ENCODE results near the gene BBOX1.
"Not testable (repeated sequence)": the region's sequence is repeated elsewhere in the genome, so short reads cannot be mapped to it uniquely, and the experiment has no call there.

The BBOX1 gene

DNA sequence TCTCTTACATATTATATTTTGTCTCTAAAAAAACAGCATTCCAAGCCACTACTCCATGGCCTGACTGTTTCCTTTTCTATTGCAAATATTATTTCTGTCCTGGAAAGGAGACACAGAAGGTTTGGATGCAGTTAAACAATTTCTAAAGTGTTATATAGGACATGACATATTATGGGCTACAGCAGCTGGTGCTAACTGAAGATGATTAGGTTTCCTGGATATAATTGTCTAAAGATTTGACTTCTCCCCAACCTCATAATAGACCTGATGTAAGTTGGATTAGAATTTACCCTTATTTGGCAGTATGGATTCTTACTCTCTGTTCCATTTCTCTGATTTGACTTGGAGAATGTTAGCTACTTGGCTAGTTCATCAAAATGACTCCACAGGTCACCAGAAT is 90.2 kb downstream of the BBOX1 start:
- DNase-seq = no peak

DNA sequence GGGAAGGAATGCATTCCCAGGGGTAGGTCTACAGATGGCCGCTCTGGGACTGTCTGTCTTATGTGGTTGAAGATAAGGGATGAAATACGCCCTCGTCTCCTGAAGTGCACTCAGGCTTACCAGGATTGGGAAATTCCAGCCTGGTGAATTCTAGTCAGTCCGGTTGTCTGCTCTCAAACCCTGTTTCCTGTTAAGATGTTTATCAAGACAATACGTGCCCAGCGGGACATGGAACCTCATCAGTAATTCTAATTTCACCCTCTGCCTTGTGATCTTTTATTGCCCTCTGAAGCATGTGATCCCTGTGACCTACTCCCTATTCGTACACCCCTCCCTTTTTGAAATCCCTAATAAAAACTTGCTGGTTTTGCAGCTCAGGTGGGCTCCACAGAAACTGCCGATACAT is 95.3 kb downstream of the BBOX1 start:
- DNase-seq = not testable (repeated sequence)

- no peak for DNase-seq
These were observed 98.1 kb downstream of the BBOX1 start for GRCh38 chr11:27138716-27139115.

DNA sequence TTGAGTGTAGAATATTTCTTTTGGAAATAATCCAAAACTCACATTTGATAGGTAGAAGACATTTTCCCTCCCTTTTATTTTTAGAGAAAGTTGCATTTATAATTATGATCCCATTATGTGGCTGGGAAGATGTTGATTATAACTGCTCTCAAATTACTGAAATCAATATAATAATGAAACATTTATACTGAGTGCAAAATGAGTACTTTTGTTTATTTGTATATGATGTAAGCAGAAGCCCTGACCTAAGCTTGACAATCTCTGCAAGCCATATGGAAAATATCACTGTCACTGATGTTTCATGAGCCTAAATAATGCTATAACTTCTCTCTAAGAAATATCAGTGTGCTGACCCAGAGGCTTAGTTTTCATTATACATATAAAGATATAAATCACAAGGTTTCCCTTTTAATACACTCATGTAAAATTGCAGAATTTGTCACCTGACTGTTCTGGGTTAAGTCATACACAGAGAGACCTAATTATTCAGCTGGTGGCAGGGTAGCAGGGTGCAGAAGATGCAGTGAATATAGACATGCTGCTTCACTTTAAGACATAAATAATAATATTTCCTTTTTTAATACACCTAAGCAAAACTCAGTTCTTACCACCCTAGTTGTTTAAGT is 99.2 kb downstream of the BBOX1 start:
- no peak for DNase-seq

DNA sequence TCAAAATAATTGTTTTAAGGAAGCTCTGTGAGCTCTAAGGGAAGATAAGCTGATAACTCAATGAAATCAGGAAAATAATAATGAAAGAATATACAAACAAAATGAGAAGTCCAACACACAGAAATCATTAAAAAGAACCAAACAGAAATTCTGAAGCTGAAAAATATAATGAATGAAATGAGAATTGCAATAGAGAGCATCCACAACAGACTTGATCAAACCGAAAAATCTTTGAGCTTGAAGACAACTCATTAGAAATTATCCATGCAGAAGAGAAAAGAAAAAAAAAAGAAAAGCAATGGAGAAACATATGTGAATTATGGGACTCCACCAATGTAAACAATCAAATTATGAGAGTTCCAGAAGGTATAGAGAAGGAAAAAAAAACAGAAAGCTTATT is 101.0 kb downstream of the BBOX1 start:
- DNase-seq = no peak

DNA sequence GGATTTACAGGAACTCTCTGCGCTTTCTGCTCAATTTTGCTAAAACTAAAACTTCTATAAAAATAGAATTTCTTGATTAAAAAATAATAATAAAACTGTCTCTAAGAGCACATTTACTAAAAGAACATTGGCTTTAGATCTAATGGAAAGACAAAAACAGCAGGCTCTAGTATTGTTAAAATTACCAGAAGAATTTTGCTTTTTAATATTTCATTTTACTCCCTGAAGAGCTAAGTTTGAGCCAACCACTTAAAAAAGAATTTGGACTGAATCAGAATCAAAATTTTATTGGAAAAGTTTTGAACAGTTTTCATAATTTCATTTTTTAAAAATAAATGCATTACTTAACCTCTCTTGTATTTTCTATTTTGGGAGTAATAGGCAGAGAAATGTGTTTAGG is 107.3 kb downstream of the BBOX1 start:
- DNase-seq = no peak

DNA sequence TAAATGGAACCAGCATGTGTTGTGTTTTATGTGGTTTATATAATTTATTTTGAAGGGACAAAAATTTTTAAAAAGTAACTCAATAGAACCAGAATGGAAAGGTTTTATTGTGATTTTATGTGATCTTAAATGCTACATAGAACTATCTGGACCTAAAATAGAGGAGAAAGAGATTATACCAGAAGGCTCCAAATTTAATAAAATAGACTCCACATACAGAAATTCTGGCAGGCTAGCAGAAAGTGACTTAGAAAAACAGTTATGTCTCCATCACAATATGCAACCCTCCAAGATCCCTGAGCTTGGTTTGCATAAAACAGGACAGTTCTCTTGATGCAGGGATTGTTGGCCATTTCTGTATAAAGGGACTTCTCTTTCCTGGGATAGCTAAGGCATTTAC is 107.9 kb downstream of the BBOX1 start:
- no peak for DNase-seq

DNA sequence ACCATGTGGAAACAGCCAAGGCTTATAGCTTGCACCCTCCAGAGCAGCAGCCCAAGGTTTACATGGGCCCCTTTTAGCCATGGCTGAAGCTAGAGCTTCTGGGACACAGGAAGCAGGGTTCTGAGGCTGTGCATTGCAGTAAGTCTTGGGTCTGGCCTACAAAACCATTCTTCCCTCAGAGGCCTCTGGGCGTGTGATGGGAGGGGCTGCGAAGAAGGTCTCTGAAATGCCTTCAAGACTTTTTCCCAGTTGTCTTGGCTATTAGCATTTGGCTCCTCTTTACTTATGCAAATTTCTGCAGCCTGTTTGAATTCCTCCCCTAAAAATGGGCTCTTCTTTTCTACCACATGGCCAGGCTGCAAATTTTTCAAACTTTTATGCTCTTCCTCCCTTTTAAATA is 109.5 kb downstream of the BBOX1 start:
- DNase-seq = no peak

GRCh38 chr11:27153136-27153535 is 112.5 kb downstream of the BBOX1 start:
- no peak for DNase-seq

GRCh38 chr11:27158456-27159334 is 118.1 kb downstream of the BBOX1 start:
- DNase-seq = no peak

GRCh38 chr11:27159335-27159679 is 118.7 kb downstream of the BBOX1 start:
- no peak for DNase-seq

DNA sequence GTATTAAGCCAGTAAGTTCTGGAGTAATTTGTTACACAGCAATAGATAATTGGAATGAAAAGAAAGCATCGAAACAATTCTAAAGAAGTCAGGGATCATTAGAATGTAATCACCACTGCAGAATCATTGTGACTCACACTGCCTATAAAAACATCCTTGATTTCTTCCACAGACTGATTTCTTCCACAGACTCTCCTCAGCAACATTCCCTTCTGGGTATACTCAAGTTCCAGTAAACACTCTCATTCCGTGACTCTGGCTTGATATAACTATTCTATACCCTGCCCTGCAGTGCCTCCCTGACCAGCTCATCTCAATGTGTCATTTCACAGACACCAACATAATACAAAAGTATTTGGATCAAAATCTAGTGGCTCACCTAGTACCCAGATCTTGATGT is 120.5 kb downstream of the BBOX1 start:
- DNase-seq = no peak

DNA sequence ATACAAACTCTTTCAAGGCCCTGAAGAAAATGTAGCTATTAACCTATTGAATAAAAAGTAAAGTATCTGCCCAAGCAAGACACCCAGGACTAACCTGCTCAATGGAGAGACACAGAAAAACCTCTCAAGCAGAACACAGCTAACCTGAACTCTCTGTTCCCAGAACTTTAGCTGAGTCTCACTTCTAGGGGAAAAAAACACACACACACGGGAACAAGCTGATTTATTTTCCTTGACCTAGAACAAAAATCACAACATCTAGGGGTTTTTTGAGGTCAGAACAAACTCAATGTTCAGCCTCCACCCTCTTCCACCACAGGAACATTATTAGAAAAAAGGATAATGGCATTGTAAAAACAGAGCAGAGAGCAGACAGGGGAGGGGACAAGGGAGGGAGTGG is 121.6 kb downstream of the BBOX1 start:
- DNase-seq = no peak

DNA sequence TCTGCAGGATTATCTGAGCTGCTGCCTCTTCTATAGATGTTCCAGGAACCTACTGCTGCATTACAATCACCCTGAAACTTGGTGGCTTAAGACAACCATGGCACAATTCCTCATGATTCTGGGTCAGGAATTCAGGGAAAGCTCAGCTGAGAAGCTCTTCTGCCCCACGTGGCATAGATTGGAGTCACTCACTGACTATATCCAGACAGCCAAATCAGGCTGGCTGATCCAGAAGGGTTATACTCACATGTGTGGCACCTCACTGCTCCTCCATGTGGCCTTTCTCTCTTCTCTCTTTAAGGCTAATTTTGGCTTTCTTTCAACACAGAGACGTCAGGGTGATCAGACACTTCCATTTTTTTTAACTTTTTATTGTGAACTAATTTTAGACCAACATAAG is 125.5 kb downstream of the BBOX1 start:
- DNase-seq = no peak

DNA sequence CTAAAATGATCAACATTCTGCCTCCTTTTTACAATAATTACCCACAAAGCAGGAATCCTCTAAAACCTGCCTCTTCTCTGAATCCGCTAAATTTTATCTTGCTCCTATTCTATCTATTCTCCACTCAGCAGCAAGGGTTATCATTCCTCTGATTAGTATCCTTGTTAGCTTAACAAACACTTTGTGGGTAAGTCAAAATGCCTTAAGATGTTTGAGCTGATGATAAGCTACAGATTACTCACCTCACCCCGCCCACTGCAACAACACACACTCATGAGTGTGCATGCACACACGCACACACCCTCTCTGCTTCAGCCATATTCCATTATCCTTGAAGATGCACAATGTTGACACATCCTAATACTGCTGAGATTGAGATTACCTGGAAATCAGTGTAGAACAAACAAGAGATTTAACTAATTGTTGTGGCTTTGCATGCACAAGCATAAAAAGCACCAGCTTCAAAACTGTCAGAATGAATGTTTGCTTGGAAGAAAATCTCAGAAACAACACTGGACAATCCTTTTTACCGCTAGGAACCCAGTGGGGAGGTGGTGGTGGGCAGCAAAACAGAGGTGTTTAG is 130.9 kb downstream of the BBOX1 start:
- no peak for DNase-seq

GRCh38 chr11:27173545-27173944 is 132.9 kb downstream of the BBOX1 start:
- no peak for DNase-seq

GRCh38 chr11:27174021-27174420 is 133.4 kb downstream of the BBOX1 start:
- no peak for DNase-seq

- no peak for DNase-seq
These were observed 134.1 kb downstream of the BBOX1 start for GRCh38 chr11:27174672-27175210.

DNA sequence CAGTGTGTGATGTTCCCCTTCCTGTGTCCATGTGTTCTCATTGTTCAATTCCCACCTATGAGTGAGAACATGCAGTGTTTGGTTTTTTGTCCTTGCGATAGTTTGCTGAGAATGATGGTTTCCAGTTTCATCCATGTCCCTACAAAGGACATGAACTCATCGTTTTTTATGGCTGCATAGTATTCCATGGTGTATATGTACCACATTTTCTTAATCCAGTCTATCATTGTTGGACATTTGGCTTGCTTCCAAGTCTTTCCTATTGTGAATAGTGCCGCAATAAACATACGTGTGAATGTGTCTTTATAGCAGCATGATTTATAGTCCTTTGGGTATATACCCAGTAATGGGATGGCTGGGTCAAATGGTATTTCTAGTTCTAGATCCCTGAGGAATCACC is 134.9 kb downstream of the BBOX1 start:
- DNase-seq = not testable (repeated sequence)

All from effector CD4-positive, alpha-beta T cell (primary cell).